ENCODE measurements around the gene ATG10. TPM values are rescaled to one million over a fixed set of nuclear protein-coding genes. Genes with fewer than 3 reads are reported as not detected.
"Not testable (repeated sequence)": the region's sequence is repeated elsewhere in the genome, so short reads cannot be mapped to it uniquely, and the experiment has no call there.

Gene ATG10
- total RNA-seq, 2 donors from 2014 or later = 7.7 to 9.0 TPM

DNA sequence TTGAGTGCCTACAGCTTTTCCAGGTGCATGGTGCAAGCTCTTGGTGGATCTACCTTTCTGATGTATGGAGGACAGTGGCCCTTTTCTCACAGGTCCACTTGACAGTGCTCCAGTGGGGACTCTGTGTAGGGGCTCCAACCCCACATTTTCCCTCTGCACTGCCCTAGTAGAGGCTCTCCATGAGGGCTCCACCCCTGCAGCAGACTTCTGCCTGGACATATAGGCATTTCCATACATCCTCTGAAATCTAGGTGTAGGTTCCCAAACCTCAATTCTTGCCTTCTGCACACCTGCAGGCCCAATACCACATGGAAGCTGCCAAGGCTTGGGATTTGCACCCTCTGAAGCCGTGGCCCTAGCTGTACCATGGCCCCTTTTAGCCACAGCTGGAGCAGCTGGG, 71.1 kb downstream of the ATG10 start:
- not testable (repeated sequence) for H3K4me1 Mint-ChIP-seq; DNase-seq; H3K36me3 Mint-ChIP-seq (ENCODE audit: low read depth); H3K9me3 ChIP-seq (ENCODE audit: control insufficient read depth, low read length, poor library complexity, severe bottlenecking); H3K4me3 Mint-ChIP-seq; ATAC-seq; H3K27ac Mint-ChIP-seq; H3K27me3 Mint-ChIP-seq

DNA sequence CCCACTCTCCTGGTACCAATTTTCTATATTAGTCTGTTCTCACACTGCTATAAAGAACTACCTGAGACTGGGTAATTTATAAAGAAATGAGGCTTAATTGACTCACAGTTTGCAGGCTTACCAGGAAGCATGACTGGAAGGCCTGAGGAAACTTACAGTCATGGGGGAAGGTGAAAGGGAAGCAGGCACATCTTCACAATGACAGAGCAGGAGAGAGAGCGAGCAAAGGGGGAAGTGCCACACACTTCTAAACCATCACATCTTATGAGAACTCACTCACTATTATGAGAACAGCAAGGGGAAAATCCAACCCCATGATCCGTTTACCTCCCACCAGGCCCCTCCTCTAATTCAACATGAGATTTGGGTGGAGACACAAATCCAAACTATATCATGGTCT, 72.2 kb downstream of the ATG10 start:
- Mint-ChIP-seq H3K4me3 (no peak overlapping the region), H3K27ac (no peak overlapping the region), H3K27me3 (no peaks in the 10 kb centered on the region), H3K36me3 (ENCODE audit: low read depth) (peaks cover 3% of the 10 kb centered on the region), H3K4me1 (no peaks in the 10 kb centered on the region)
- no peak for DNase-seq
- ATAC-seq = no peak
- H3K9me3 ChIP-seq (ENCODE audit: control insufficient read depth, low read length, poor library complexity, severe bottlenecking) = peaks cover 3% of the 10 kb centered on the region

DNA sequence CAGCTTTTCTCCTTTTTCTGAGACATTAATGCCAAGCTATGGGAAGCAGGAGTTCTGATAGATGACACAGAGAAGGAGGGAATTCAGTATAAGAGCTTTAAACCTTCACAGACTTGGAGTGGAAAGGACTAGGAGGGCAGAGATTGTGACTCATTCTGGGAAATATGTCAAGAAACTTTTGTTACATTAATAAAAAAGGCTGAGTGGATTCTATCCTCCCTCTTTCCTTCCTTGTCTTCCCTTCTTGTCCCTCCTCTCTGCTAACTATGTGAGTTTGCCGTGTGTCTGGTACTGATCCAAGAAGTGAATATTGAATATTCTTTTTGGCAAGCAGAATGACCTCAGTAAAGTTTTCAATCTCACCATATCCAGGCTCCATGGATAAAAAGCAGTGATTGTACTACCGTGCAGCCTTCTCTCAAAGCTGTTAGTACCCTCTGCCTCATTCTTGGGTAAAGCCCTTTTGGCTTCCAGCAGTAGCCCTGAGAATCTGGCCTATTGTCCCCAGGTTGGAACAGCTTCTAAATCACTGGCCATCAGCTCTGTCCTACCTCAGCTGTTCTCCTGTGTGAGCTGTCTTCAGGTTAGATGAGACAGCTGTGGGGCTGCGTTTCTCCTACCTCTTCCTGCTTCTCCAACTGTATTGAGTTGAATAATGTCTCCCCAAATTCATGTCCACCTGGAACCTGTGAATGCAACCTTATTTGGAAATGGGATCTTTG, 73.9 kb downstream of the ATG10 start:
- Mint-ChIP-seq H3K4me1 (no peaks in the 10 kb centered on the region), H3K27me3 (no peaks in the 10 kb centered on the region), H3K36me3 (ENCODE audit: low read depth) (peaks cover 3% of the 10 kb centered on the region), H3K27ac (no peak overlapping the region), H3K4me3 (no peak overlapping the region)
- H3K9me3 ChIP-seq (ENCODE audit: control insufficient read depth, low read length, poor library complexity, severe bottlenecking) = peaks cover 3% of the 10 kb centered on the region
- ATAC-seq (no peak), DNase-seq (no peak)

DNA sequence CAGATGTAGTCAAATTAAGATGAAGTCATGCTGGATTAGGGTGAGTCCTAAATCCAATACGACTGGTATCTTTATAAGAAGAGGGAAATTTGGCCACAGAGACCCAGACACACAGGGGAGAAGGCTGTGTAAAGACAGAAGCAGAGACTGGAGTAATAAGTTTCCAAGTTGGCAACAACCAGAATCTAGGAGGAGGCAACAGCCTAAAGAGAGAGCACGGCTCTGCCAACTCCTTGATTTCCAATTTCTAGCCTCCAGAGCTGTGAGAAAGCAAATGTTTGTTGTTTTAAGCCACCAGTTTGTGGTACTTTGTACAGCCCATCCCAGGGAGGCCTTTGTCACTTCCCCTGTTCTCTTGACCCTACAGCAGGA, 74.4 kb downstream of the ATG10 start:
- Mint-ChIP-seq H3K4me3 (no peak overlapping the region), H3K4me1 (no peaks in the 10 kb centered on the region), H3K36me3 (ENCODE audit: low read depth) (peaks cover 3% of the 10 kb centered on the region), H3K27ac (no peak overlapping the region), H3K27me3 (no peaks in the 10 kb centered on the region)
- ATAC-seq (no peak), DNase-seq (no peak)
- peaks cover 3% of the 10 kb centered on the region for H3K9me3 ChIP-seq (ENCODE audit: control insufficient read depth, low read length, poor library complexity, severe bottlenecking)

DNA sequence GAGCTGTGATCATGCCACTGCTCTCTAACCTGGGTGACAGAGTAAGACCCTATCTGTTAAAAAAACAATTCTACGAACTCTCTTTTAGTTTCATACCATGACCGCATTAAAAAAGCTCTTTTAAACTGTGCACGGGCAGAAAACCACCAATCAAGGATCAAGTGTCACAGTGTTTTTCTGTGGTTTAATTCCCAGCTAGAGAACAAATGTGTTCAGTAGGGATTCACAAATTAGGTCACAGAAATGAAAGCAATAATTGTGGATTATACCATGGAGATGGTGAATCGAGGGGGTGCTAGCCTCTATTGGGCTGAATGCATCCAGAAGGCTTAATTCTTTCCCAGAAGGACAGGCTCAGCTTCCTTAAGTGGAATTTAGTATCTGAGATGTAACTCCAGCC, 79.1 kb downstream of the ATG10 start:
- ATAC-seq (no peak), DNase-seq (no peak)
- H3K27me3 Mint-ChIP-seq = no peaks in the 10 kb centered on the region
- H3K9me3 ChIP-seq (ENCODE audit: control insufficient read depth, low read length, poor library complexity, severe bottlenecking) = no peaks in the 10 kb centered on the region
- peaks cover 7% of the 10 kb centered on the region for H3K4me1 Mint-ChIP-seq
- H3K36me3 Mint-ChIP-seq (ENCODE audit: low read depth) = no peaks in the 10 kb centered on the region
- no peak overlapping the region for H3K27ac Mint-ChIP-seq
- H3K4me3 Mint-ChIP-seq = no peak overlapping the region

DNA sequence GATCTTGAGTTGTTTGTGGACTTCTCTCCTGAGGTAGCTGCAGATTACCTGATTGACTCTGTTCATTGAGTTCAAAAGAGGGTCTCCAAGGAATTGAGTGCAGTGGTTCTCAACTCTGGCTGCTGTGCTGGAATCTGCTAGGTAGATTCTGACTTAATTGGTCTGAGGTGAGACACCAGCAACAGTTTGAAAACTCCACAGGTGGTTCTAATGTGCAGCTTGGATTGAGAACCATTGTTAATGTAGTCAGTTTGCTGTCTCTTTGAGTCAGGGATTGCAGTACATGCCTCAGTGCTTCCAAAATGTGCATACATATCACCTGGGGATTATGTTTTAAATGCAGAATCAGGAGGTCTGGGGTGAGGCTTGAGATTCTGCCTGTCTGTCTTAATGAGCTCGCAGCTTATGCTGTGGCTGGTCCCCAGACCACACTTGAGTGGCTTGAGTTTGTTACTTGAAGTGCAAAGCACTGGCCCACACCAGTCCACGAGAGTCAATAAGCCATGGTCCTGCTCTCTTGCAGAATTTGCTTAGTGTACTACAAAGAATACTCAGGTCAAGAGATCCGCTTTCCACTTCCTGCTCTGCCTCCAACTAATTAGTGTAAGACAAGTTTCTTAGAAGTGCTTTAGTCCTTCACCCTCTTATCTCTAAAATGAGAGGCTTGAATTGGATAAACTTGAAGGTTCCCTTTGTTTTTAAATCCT, 82.3 kb downstream of the ATG10 start:
- no peaks in the 10 kb centered on the region for H3K9me3 ChIP-seq (ENCODE audit: control insufficient read depth, low read length, poor library complexity, severe bottlenecking)
- Mint-ChIP-seq H3K27me3 (no peaks in the 10 kb centered on the region), H3K4me1 (peaks cover 10% of the 10 kb centered on the region), H3K4me3 (no peak overlapping the region), H3K27ac (no peak overlapping the region), H3K36me3 (ENCODE audit: low read depth) (peaks cover 2% of the 10 kb centered on the region)
- no peak for ATAC-seq
- no peak for DNase-seq

DNA sequence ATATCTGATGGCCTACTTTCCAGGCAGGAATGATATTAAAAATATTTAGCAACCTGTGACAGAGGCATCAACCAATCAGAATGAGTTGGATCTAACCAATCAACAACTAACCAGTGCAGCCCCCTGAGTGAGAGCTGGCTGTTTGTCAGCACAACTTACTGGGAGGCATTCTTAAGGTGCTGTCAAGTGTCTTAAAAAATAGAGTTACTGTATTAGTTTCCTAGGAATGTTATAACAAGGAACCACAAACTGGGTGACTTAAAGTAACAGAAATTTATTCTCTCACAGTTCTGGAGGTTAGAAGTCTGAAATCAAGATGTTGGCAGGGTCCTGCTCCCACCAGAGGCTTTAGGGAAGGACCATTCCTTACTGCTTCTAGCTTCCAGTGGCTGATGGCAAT, 85.2 kb downstream of the ATG10 start:
- Mint-ChIP-seq H3K4me3 (no peak overlapping the region), H3K27me3 (no peaks in the 10 kb centered on the region), H3K4me1 (peaks cover 13% of the 10 kb centered on the region), H3K27ac (no peak overlapping the region), H3K36me3 (ENCODE audit: low read depth) (peaks cover 2% of the 10 kb centered on the region)
- no peaks in the 10 kb centered on the region for H3K9me3 ChIP-seq (ENCODE audit: control insufficient read depth, low read length, poor library complexity, severe bottlenecking)
- ATAC-seq (no peak), DNase-seq (no peak)

DNA sequence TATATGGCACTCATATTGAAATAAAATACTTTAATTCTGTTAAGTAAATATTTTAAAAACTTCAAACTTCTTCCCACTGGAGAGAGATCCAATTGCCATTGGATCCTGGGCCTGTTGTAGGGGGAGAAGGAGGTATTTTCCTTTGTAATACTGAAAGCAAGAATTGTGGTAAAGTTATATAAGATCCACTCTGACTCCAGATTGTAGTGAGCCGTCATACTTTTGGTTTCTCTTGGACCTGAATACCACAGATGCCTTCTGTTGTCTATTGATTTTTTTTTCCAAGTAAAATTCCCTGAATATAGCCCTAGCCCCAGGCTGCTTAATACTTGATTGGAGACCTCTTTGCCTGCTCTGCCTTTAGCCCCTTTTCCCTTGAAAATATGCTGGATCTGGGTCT, 86.9 kb downstream of the ATG10 start:
- no peak overlapping the region for H3K27ac Mint-ChIP-seq
- ATAC-seq = no peak
- DNase-seq = no peak
- H3K27me3 Mint-ChIP-seq = no peaks in the 10 kb centered on the region
- no peaks in the 10 kb centered on the region for H3K9me3 ChIP-seq (ENCODE audit: control insufficient read depth, low read length, poor library complexity, severe bottlenecking)
- H3K4me1 Mint-ChIP-seq = peaks cover 11% of the 10 kb centered on the region
- H3K4me3 Mint-ChIP-seq = no peak overlapping the region
- H3K36me3 Mint-ChIP-seq (ENCODE audit: low read depth) = peaks cover 2% of the 10 kb centered on the region

DNA sequence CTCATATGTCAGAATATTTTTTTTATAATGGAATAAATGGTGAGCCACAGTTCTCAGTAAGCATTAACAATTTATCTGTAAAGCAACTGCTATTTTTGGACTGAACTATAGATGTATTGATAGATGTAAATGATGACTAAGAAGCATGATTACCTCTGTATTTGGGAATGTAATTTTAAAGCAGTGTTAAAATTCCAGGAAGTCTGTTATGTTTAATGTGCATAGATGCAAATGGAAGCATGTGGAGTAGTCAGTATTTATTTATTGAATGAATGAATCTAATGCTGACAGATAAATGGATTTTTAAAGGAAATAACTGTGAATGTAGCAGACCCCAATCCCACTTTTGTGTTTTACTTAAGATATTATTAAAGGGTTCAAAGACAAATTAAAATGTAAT, 95.0 kb downstream of the ATG10 start:
- ATAC-seq = no peak
- Mint-ChIP-seq H3K27ac (peak overlapping the region; percentile 47), H3K36me3 (ENCODE audit: low read depth) (no peaks in the 10 kb centered on the region), H3K4me3 (no peak overlapping the region), H3K4me1 (peaks cover 2% of the 10 kb centered on the region), H3K27me3 (no peaks in the 10 kb centered on the region)
- no peaks in the 10 kb centered on the region for H3K9me3 ChIP-seq (ENCODE audit: control insufficient read depth, low read length, poor library complexity, severe bottlenecking)
- no peak for DNase-seq

DNA sequence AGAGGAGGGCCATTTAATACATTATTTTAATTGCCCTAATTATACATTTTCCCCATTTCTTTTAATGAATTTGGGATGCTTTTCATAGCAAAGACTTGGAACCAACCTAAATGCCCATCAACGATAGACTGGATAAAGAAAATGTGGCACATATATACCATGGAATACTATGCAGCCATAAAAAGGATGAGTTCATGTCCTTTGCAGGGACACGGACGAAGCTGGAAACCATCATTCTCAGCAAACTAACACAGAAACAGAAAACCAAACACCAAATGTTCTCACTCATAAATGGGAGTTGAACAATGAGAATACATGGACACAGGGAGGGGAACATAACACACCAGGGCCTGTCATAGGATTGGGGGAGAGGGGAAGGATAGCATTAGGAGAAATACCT, 96.2 kb downstream of the ATG10 start:
- H3K9me3 ChIP-seq (ENCODE audit: control insufficient read depth, low read length, poor library complexity, severe bottlenecking); DNase-seq; H3K27ac Mint-ChIP-seq; ATAC-seq; H3K27me3 Mint-ChIP-seq; H3K36me3 Mint-ChIP-seq (ENCODE audit: low read depth); H3K4me1 Mint-ChIP-seq; H3K4me3 Mint-ChIP-seq: not testable (repeated sequence)

DNA sequence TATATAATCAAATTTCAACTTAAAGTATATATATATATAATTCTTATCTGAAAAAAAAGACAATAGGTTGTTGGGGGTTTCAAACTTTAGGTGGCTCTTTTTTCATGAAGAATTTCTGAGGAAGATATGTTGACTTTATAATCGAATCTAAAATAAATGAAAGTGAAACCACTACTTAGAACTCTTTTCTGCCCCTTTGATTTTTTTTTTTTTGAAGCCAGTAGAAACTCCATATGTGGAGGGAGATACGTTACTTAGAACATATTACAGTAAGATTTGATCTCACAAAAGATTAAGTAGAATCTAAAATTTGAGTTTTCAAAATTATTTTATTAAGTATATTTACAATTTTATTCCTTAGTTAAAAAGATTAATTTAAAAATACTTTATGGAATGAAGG, 96.9 kb downstream of the ATG10 start:
- Mint-ChIP-seq H3K27me3 (no peaks in the 10 kb centered on the region), H3K27ac (peak overlapping the region; percentile 29), H3K4me3 (peak overlapping the region; percentile 39), H3K4me1 (peaks cover 2% of the 10 kb centered on the region), H3K36me3 (ENCODE audit: low read depth) (no peaks in the 10 kb centered on the region)
- ATAC-seq (no peak), DNase-seq (no peak)
- H3K9me3 ChIP-seq (ENCODE audit: control insufficient read depth, low read length, poor library complexity, severe bottlenecking) = no peaks in the 10 kb centered on the region

DNA sequence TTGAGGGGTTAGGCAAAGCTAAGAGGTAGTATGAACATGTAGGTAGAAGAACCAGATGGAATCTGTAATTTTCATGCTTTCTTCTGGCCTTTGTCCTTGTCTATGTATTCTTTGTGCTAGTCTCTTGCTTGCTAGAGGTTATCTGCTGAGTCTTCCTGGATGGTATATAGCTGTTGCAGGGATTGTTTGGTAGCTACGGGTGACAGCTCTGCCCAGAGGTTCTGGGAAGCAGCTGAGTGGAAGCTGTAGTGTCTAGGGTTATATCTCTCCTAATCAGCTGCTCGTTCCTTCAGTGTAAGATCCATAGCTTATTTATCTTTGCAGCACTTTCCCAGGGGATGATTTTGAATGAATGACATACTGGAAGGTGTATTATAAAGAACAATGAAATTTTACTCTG, 100.3 kb downstream of the ATG10 start:
- no peaks in the 10 kb centered on the region for H3K9me3 ChIP-seq (ENCODE audit: control insufficient read depth, low read length, poor library complexity, severe bottlenecking)
- no peak overlapping the region for H3K4me3 Mint-ChIP-seq
- ATAC-seq (no peak), DNase-seq (no peak)
- H3K4me1 Mint-ChIP-seq = peaks cover 2% of the 10 kb centered on the region
- H3K27me3 Mint-ChIP-seq = no peaks in the 10 kb centered on the region
- H3K36me3 Mint-ChIP-seq (ENCODE audit: low read depth) = no peaks in the 10 kb centered on the region
- no peak overlapping the region for H3K27ac Mint-ChIP-seq

DNA sequence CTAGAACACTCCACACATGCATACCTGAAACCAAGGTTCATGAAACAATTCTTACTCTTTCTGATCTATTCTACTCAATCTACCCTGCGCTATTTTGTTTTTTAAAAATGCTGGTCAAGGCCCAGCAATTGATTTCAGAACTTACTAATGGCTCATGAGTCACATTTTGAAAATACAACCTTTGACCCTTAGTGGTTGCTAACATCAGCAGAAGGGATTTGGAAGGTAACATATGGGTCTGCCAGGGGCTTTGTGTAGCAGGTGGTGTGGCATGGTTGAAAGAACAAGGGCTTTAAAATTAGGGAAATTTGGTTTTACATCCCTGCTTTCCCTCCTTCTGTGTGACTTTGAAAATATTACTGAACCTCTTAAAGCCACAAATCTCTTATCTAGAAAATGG, 101.4 kb downstream of the ATG10 start:
- Mint-ChIP-seq H3K4me1 (peaks cover 2% of the 10 kb centered on the region), H3K27me3 (no peaks in the 10 kb centered on the region), H3K4me3 (no peak overlapping the region), H3K36me3 (ENCODE audit: low read depth) (no peaks in the 10 kb centered on the region), H3K27ac (no peak overlapping the region)
- DNase-seq (no peak), ATAC-seq (no peak)
- no peaks in the 10 kb centered on the region for H3K9me3 ChIP-seq (ENCODE audit: control insufficient read depth, low read length, poor library complexity, severe bottlenecking)

DNA sequence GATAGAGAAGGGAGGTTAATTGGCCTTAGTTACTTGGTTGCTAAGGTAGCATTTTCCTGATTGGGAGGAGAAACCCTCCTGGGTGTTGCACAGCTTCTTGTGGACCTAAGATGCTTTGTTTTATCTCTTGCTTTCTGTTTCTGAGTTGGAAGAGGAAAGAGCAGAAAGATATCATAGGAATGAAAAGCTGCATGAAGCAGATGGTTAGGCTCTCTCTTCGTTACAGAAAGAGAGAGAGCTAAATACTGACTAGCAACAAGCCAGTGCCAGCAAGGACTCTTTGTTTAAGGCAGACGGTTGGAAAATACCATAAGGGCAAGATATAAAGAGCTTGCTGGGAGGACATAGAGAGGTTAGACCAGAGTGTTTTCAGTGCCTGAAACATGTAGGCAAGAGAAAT, 103.1 kb downstream of the ATG10 start:
- Mint-ChIP-seq H3K4me3 (no peak overlapping the region), H3K27me3 (no peaks in the 10 kb centered on the region), H3K4me1 (no peaks in the 10 kb centered on the region), H3K27ac (no peak overlapping the region), H3K36me3 (ENCODE audit: low read depth) (no peaks in the 10 kb centered on the region)
- ATAC-seq (no peak), DNase-seq (no peak)
- H3K9me3 ChIP-seq (ENCODE audit: control insufficient read depth, low read length, poor library complexity, severe bottlenecking) = no peaks in the 10 kb centered on the region

Data from T-helper 17 cell (primary cell).